Mesenchymal stem cell (in vitro differentiated cells and primary cell): Measurements from ENCODE around the gene MSN.

ENCODE experiments used
- DNase-seq: peaks from one replicate; pipeline ENCODE4 v3.0.0-alpha.2; 2013
- H2AFZ ChIP-seq: one replicate; pipeline ENCODE4 v1.6.1; 2013; ENCODE audit warnings: low read depth, mild to moderate bottlenecking, control low read depth, inconsistent platforms, low read length, moderate library complexity
- H2AK5ac ChIP-seq: 2 replicates; pipeline ENCODE4 v1.6.1; 2013; ENCODE audit warnings: low read length, moderate library complexity, mild to moderate bottlenecking, inconsistent platforms; ENCODE audit not compliant: severe bottlenecking
- H2BK120ac ChIP-seq: one replicate; pipeline ENCODE4 v1.6.1; 2013; ENCODE audit warnings: low read depth, mild to moderate bottlenecking, inconsistent platforms, low read length, moderate library complexity
- H2BK12ac ChIP-seq, 2 experiments: one replicate each; pipeline ENCODE4 v1.6.1; 2013; ENCODE audit warnings: inconsistent platforms in 2 of 2, low read length in 2 of 2, mild to moderate bottlenecking in 2 of 2, moderate library complexity in 2 of 2, control low read depth in 1 of 2
- H2BK15ac ChIP-seq: one replicate; pipeline ENCODE4 v1.6.1; 2013; ENCODE audit warnings: mild to moderate bottlenecking, low read depth, inconsistent platforms; ENCODE audit not compliant: poor library complexity, severe bottlenecking
- H2BK5ac ChIP-seq: 2 replicates; pipeline ENCODE4 v1.6.1; 2013; ENCODE audit warnings: low read depth, mild to moderate bottlenecking, low read length, control low read depth, inconsistent platforms; ENCODE audit not compliant: poor library complexity, severe bottlenecking
- H3K14ac ChIP-seq, 2 experiments: one replicate each; pipeline ENCODE4 v1.6.1; 2013; ENCODE audit warnings: inconsistent platforms in 2 of 2, low read length in 2 of 2, control low read depth in 1 of 2, mild to moderate bottlenecking in 1 of 2, moderate library complexity in 1 of 2
- H3K18ac ChIP-seq, 2 experiments: one replicate each; pipeline ENCODE4 v1.6.1; 2013; ENCODE audit warnings: inconsistent platforms in 2 of 2, low read length in 2 of 2, control low read depth in 1 of 2, low read depth in 1 of 2, mild to moderate bottlenecking in 1 of 2
- H3K23ac ChIP-seq, 2 experiments: one replicate each; pipeline ENCODE4 v1.6.1; 2013; ENCODE audit warnings: inconsistent platforms in 2 of 2, low read length in 2 of 2, mild to moderate bottlenecking in 2 of 2, moderate library complexity in 2 of 2, control low read depth in 1 of 2
- H3K27ac ChIP-seq: 2 replicates; pipeline ENCODE4 v1.5.1; 2013; ENCODE audit warnings: mild to moderate bottlenecking, moderate library complexity, low read length, control low read depth, inconsistent platforms; ENCODE audit not compliant: poor library complexity, severe bottlenecking
- H3K27me3 ChIP-seq, 2 experiments: 2 replicates each; pipeline versions ENCODE4 v1.6.1 to v1.7.0; 2013; ENCODE audit warnings: low read length in 2 of 2, mild to moderate bottlenecking in 2 of 2, moderate library complexity in 2 of 2, control low read depth in 1 of 2, inconsistent platforms in 1 of 2; ENCODE audit not compliant: control insufficient read depth in 1 of 2, insufficient read depth in 1 of 2
- H3K36me3 ChIP-seq, 2 experiments: 2 replicates each; pipeline versions ENCODE4 v1.6.1 to v1.7.0; 2013; ENCODE audit warnings: low read length in 2 of 2, control low read depth in 1 of 2, inconsistent platforms in 1 of 2, low read depth in 1 of 2, mild to moderate bottlenecking in 1 of 2; ENCODE audit not compliant: insufficient read depth in 2 of 2, control insufficient read depth in 1 of 2
- H3K4ac ChIP-seq, 2 experiments: one replicate each; pipeline ENCODE4 v1.6.1; 2013; ENCODE audit warnings: inconsistent platforms in 2 of 2, low read length in 2 of 2, mild to moderate bottlenecking in 2 of 2, moderate library complexity in 2 of 2, control low read depth in 1 of 2, low read depth in 1 of 2
- H3K4me1 ChIP-seq: 2 replicates; pipeline ENCODE4 v1.6.1; 2013; ENCODE audit warnings: low read depth, low read length, control low read depth; ENCODE audit not compliant: control insufficient read depth, insufficient read depth
- H3K4me2 ChIP-seq: 2 replicates; pipeline ENCODE4 v1.6.1; 2013; ENCODE audit warnings: low read length, mild to moderate bottlenecking, inconsistent platforms; ENCODE audit not compliant: poor library complexity, severe bottlenecking
- H3K4me3 ChIP-seq, 2 experiments: 2 replicates each; pipeline versions ENCODE4 v1.5.1 to v1.7.0; 2013; ENCODE audit warnings: low read length in 2 of 2, mild to moderate bottlenecking in 2 of 2, control low read depth in 1 of 2, low read depth in 1 of 2; ENCODE audit not compliant: insufficient read depth in 1 of 2
- H3K79me1 ChIP-seq: replicated peaks from 2 replicates; pipeline ENCODE4 v1.6.1; 2013; ENCODE audit warnings: mild to moderate bottlenecking, control low read depth, low read length, inconsistent platforms; ENCODE audit not compliant: poor library complexity, severe bottlenecking
- H3K9ac ChIP-seq: 2 replicates; pipeline ENCODE4 v1.7.0; 2013; ENCODE audit warnings: mild to moderate bottlenecking, low read length, moderate library complexity
- H3K9me3 ChIP-seq: 2 replicates; pipeline ENCODE4 v1.7.0; 2013; ENCODE audit warnings: mild to moderate bottlenecking, low read length; ENCODE audit not compliant: control insufficient read depth
- H4K8ac ChIP-seq: one replicate; pipeline ENCODE4 v1.6.1; 2013; ENCODE audit warnings: inconsistent platforms, mild to moderate bottlenecking, low read length, moderate library complexity
- H4K91ac ChIP-seq: one replicate; pipeline ENCODE4 v1.6.1; 2013; ENCODE audit warnings: mild to moderate bottlenecking, low read length, inconsistent platforms
- WGBS: methylation state at CpG from one replicate; pipeline ENCODE4 v1.1.7; 2013; ENCODE audit warnings: mixed read lengths; 5-methylcytosine and 5-hydroxymethylcytosine counted together

MSN gene

GRCh38 chrX:65695849-65696449 is 28.5 kb downstream of the MSN start:
- Histone ChIP-seq H3K9me3 (no peaks in the 10 kb centered on the region), H3K4ac (no peak overlapping the region), H3K9ac (peak overlapping the region; percentile 51), H3K4me2 (no peak overlapping the region), H3K18ac (no peak overlapping the region), H2BK12ac (no peak overlapping the region), H4K91ac (no peak overlapping the region), H2AK5ac (no peak overlapping the region), H3K79me1 (no peaks in the 10 kb centered on the region), H2BK120ac (no peak overlapping the region), H3K36me3 (peaks cover 0 to 2% of the 10 kb centered on the region in 2 experiments), H3K4me1 (peaks cover 11% of the 10 kb centered on the region), H2BK5ac (no peak overlapping the region), H3K4me3 (no peak overlapping the region), H3K27ac (no peak overlapping the region), H4K8ac (no peak overlapping the region), H3K14ac (no peak overlapping the region), H2AFZ (no peak overlapping the region), H2BK15ac (no peak overlapping the region), H3K27me3 (peaks cover 0 to 6% of the 10 kb centered on the region in 2 experiments), H3K23ac (no peak overlapping the region)
- 100% methylated on average over 1 of the region's 3 CpGs for WGBS
- no peak for DNase-seq

DNA sequence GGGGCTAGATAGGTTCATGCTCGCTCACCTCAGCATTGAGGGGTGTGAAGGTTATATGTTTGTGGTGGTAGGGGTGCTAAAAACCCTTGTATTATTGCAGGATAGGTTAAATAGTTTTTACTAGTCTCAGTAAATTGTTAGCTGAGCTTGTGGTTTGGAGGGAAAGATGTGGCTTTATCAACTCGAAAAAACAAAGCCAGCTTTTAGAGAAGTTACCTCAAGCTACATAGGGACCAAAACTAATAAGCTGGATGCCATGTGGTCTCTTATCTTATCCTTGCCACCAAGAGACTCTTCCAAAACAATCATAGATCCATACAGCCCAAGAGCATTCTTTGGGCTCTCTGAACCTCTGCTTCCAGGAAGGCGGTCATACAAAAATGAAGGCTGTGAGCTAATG is 29.2 kb downstream of the MSN start:
- Histone ChIP-seq H2AK5ac (no peak overlapping the region), H3K4me3 (no peak overlapping the region), H2BK15ac (no peak overlapping the region), H3K9me3 (no peaks in the 10 kb centered on the region), H4K8ac (no peak overlapping the region), H2BK12ac (no peak overlapping the region), H2BK5ac (no peak overlapping the region), H3K27me3 (peaks cover 0 to 6% of the 10 kb centered on the region in 2 experiments), H4K91ac (no peak overlapping the region), H2AFZ (no peak overlapping the region), H3K23ac (no peak overlapping the region), H3K4ac (no peak overlapping the region), H3K14ac (no peak overlapping the region), H2BK120ac (no peak overlapping the region), H3K27ac (no peak overlapping the region), H3K4me1 (peaks cover 11% of the 10 kb centered on the region), H3K18ac (peak overlapping the region in 1 of 2 experiments; percentile 62), H3K4me2 (no peak overlapping the region), H3K9ac (peak overlapping the region; percentile 27), H3K79me1 (no peaks in the 10 kb centered on the region), H3K36me3 (peaks cover 2 to 5% of the 10 kb centered on the region in 2 experiments)
- DNase-seq, result no peak
- WGBS, result 81% methylated on average over 2 of the region's 3 CpGs

DNA sequence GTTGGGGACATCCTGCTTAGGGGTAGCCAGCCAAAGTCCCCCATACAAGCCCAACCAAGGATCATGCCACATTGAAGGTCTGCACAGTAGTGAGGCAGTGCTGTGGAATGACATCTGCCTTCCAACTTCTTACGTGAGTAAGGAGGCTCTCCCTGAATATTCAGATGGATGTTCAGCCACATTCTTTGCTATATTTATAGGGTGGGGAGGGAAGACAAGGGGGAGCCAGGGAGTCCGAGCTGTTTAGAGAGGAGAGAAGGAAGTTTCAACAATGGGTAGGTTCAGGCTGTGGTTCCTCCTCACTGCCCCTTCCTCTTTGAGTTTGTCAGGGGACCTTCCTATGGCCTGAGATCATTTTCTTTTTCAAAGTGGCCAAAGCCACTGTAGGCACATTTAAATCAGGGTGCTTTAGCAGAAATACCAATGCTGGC is 29.8 kb downstream of the MSN start:
- H2BK12ac ChIP-seq, result no peak overlapping the region
- 0% methylated on average over 1 of the region's 2 CpGs for WGBS
- no peak overlapping the region for H3K4ac ChIP-seq

GRCh38 chrX:65697915-65698796 is 30.7 kb downstream of the MSN start:
- Histone ChIP-seq H2AFZ (no peak overlapping the region), H3K14ac (no peak overlapping the region), H3K4me1 (peaks cover 11% of the 10 kb centered on the region), H3K79me1 (no peaks in the 10 kb centered on the region), H2BK15ac (no peak overlapping the region), H3K9ac (no peak overlapping the region), H3K27ac (peak overlapping the region; percentile 40), H2BK120ac (peak overlapping the region; percentile 61), H2AK5ac (no peak overlapping the region), H3K18ac (peak overlapping the region; percentile 75 to 78), H2BK12ac (peak overlapping the region; percentile 54 to 66), H4K91ac (peak overlapping the region; percentile 83), H3K9me3 (no peaks in the 10 kb centered on the region), H2BK5ac (no peak overlapping the region), H3K4me3 (no peak overlapping the region), H3K23ac (peak overlapping the region in 1 of 2 experiments; percentile 89), H3K36me3 (peaks cover 2 to 7% of the 10 kb centered on the region in 2 experiments), H3K27me3 (peaks cover 0 to 6% of the 10 kb centered on the region in 2 experiments), H3K4me2 (no peak overlapping the region), H4K8ac (peak overlapping the region; percentile 54), H3K4ac (peak overlapping the region in 1 of 2 experiments; percentile 64)
- peak; percentile 67 for DNase-seq
- WGBS, result 5% methylated on average over 5 of the region's 6 CpGs

More for the DNA sequence above, 29.8 kb downstream of the MSN start:
- H4K91ac ChIP-seq, result no peak overlapping the region
- no peak overlapping the region for H3K4me3 ChIP-seq
- H2AFZ ChIP-seq, result no peak overlapping the region
- H3K36me3 ChIP-seq, result peaks cover 2 to 7% of the 10 kb centered on the region in 2 experiments
- H2BK5ac ChIP-seq, result no peak overlapping the region
- peaks cover 0 to 6% of the 10 kb centered on the region in 2 experiments for H3K27me3 ChIP-seq
- no peak overlapping the region for H3K14ac ChIP-seq
- no peak overlapping the region for H3K23ac ChIP-seq
- peak; percentile 56 for DNase-seq
- peak overlapping the region; percentile 37 to 62 for H3K18ac ChIP-seq
- H2BK15ac ChIP-seq, result no peak overlapping the region
- H3K9me3 ChIP-seq, result no peaks in the 10 kb centered on the region
- no peak overlapping the region for H2AK5ac ChIP-seq
- peaks cover 11% of the 10 kb centered on the region for H3K4me1 ChIP-seq
- H2BK120ac ChIP-seq, result no peak overlapping the region
- H3K9ac ChIP-seq, result no peak overlapping the region
- peak overlapping the region; percentile 26 for H3K27ac ChIP-seq
- no peak overlapping the region for H4K8ac ChIP-seq
- H3K4me2 ChIP-seq, result no peak overlapping the region
- no peaks in the 10 kb centered on the region for H3K79me1 ChIP-seq
